Keratinocyte (primary cell): ENCODE results near the gene SNAP29.

Experiments
- CTCF ChIP-seq, 3 experiments: IDR thresholded peaks in 1 of 3; conservative IDR thresholded peaks in 1 of 3; optimal IDR thresholded peaks in 1 of 3; 2 replicates in 2 of 3; 3 replicates in 1 of 3; pipeline versions ENCODE3 to v1.5.1; 2011; ENCODE audit warnings: low read length in 3 of 3, mild to moderate bottlenecking in 3 of 3, moderate library complexity in 2 of 3, control low read depth in 1 of 3, inconsistent platforms in 1 of 3; ENCODE audit not compliant: insufficient read depth in 2 of 3; ENCODE audit errors: extremely low read depth in 1 of 3
- EZH2 ChIP-seq: IDR thresholded peaks from one replicate; pipeline ENCODE4 v1.6.1; 2012; ENCODE audit warnings: inconsistent platforms, mild to moderate bottlenecking, low read length, moderate library complexity

- TF ChIP-seq CTCF (optimal IDR thresholded peaks at IDR 0.05 in 1 of 3, IDR thresholded peaks at IDR 0.05 in 1 of 3, conservative IDR thresholded peaks at IDR 0.05 in 1 of 3; ENCODE audit: extremely low read depth in 1 of 3, insufficient read depth in 2 of 3, low read length in 3 of 3) (no peak), EZH2 (no peak)
These were observed 14.5 kb upstream of the SNAP29 start for GRCh38 chr22:20844055-20845037.
